GM21529 (cell line): ENCODE data around the gene ASB9.
A peak's percentile ranks its signal among the peaks of the same experiment; 100 is the strongest.
"Not testable (repeated sequence)": the region's sequence is repeated elsewhere in the genome, so short reads cannot be mapped to it uniquely, and the experiment has no call there.

ENCODE experiments used
- ATAC-seq: cut with Tn5 transposase; IDR thresholded peaks from one replicate; pipeline ENCODE4 v1.9.1; 2021; ENCODE audit not compliant: unreplicated experiment

The ASB9 gene, protein sequence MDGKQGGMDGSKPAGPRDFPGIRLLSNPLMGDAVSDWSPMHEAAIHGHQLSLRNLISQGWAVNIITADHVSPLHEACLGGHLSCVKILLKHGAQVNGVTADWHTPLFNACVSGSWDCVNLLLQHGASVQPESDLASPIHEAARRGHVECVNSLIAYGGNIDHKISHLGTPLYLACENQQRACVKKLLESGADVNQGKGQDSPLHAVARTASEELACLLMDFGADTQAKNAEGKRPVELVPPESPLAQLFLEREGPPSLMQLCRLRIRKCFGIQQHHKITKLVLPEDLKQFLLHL

DNA sequence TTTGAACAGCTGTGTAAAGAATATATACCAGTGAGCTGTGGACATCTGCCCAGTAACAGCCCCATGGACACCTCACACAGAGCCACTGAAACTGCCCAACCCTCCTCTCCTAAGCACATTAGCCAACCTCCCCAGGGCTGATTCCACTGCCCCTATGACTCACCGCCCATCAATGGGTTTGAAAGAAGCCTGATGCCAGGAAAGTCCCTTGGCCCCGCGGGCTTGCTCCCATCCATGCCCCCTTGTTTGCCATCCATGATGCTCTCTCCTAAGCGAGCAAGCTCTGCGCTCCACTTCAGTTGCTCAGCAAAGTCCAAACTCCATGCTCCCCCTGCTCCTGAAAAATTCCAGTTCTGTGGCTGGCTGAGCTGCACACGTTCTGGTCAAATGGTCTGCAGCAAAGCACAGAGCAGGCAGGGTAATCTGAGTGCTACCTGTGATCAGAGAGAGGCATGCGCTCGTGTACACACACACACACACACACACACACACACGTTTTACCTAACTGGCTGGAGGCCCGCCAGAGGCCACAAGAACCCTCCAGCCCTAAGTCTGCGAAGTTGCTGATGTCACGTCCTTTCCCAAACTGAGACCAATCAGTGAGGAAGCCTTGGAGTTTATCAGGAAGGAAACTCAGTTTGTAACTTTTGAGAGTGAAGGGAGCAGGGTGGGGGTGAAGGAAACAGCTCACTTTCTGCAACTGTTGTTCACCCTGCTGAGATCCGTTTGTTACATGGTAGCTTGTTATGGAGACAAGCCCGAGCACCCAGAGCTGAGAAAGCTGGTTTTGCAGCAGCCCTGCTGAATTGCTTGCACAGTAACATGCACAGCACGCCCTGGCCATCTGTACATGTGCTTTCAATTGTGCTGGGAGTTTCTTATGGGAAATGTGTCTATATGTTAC is at the start of gene ASB9:
TSS of gene ASB9 (minus strand) at position 466 of the 904 bp plus-strand sequence. CDS start at position 257, 209 bp downstream.
- ATAC-seq, result no peak

DNA sequence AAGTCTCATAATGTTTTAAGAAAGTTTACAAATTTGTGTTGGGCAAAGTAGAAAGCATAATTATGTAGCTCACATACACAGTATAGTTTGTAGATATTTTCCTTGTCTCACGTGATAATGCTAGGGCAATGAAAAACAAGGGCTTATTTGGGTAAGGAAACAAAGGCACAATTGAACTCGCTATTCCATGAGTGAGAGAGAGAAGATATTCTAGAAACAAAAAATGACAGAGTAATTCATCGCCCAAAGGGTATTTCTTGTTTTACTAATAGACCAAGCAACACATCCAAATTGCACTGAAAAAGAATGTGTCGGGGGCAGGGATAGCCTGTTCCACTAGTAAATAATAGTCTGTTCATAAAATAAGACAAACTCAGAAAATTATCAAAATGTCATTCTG is 49.2 kb upstream of the ASB9 start:
- ATAC-seq, result no peak

DNA sequence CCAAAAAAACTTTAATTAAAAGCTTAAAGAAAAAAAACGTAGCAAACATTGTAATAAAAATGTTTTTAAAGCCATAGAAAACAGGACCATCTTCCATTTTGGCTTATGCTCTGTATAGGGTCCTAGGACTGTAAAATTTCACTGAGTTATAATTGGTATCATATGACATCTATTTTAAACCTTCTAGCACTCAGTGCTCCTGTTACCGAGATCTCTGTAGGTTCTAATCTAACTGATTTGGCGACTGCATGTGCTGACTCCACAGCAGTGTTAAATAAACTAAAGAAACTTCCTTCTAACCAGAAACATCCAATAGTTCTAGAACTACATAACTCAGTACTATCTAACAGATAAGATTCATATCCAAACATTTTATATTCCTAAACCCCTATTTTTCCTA is 45.6 kb upstream of the ASB9 start, which contains the start of gene ASB11:
TSS of gene ASB11 (minus strand) at position 132 of the 400 bp plus-strand sequence. CDS start at position 97, 35 bp downstream.
- no peak for ATAC-seq

DNA sequence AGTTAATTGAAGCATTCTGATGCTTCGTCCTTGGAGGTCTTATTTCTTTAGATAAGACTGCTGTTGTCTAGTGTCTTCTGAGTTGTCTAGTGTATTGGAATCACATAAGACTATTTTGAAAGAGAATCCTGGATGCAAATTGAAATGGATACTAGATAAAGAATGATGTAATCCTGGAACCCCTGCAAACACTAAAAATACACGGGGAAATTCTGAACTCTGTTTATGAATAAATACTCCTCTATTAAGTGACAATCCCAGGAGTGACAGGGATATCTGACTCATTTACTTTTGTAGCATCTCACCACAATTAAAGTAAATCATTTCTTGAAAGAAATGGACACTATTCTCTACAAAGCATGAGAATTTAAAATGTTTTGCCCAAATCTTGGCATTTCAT is 44.6 kb upstream of the ASB9 start:
- no peak for ATAC-seq

DNA sequence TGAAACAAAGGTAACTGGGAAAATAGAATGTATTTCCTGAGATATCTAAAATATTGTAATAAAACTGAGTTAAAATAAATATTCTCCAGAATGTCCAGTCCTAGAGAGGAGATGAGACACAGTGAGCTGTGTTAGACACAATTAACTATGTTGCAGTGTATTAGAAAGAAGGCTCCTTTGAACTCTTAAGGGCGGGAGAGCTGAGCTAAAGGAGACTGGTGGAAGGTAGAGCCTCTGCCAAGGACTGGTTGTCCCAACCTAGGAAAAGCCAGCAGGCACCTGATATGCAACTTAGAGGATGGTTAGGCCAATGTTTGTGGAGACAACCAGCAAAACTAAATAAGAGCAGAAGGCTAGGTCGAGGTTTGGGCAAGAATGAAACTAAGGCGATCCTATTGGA is 41.2 kb upstream of the ASB9 start:
- no peak for ATAC-seq

DNA sequence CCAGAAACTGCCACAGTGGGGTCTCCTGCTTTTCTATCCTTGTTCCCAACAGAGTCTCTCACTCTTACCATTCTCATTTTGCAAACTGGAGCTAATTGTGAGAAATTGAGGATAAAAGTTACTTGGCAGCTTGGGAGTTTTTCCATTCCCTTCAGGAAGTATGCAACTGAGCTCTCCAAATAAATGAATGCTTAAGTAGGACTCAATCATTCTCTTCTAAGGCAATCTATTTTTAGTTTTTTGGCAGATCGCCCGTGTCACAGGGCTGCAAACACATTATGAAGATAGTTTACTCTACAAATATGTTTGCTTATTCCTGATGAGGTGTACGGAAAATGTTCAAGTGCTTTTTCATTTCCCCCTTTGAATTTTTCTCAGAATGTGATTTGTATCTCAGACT is 40.2 kb upstream of the ASB9 start:
- no peak for ATAC-seq

DNA sequence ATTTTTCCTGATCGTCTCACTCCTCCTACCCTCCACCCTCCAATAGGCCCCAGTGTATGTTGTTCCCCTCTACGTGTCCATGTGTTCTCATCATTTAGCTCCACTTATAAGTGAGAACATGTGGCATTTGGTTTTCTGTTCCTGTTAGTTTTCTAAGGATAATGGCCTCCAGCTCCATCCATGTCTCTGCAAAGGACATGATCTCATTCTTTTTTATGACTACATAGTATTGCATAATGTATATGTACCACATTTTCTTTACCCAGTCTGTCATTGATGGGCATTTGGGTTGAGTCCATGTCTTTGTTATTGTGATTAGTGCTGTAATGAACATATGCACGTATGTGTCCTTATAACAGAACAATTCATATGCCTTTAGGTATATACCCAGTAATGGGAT is 36.0 kb upstream of the ASB9 start:
- not testable (repeated sequence) for ATAC-seq

DNA sequence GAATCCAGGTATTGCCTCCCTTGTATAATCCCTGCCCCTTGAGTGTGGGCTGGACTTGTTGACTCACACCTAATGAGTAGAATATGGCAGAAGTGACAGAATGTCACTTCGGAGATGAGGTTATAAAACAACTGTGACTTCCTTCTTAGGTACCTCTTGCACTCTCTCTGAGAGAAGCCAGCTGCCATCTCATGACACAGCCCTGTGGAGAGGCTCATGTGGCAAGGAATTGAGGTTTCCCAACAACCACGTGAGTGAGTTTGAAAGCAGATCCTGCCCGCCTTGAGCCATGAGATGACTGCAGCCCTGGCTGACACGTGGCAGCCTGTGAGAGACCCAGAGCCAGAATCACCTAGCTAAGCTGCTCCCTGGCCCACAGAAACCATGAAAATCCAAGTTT is 32.0 kb upstream of the ASB9 start:
- ATAC-seq, result peak; percentile 53

DNA sequence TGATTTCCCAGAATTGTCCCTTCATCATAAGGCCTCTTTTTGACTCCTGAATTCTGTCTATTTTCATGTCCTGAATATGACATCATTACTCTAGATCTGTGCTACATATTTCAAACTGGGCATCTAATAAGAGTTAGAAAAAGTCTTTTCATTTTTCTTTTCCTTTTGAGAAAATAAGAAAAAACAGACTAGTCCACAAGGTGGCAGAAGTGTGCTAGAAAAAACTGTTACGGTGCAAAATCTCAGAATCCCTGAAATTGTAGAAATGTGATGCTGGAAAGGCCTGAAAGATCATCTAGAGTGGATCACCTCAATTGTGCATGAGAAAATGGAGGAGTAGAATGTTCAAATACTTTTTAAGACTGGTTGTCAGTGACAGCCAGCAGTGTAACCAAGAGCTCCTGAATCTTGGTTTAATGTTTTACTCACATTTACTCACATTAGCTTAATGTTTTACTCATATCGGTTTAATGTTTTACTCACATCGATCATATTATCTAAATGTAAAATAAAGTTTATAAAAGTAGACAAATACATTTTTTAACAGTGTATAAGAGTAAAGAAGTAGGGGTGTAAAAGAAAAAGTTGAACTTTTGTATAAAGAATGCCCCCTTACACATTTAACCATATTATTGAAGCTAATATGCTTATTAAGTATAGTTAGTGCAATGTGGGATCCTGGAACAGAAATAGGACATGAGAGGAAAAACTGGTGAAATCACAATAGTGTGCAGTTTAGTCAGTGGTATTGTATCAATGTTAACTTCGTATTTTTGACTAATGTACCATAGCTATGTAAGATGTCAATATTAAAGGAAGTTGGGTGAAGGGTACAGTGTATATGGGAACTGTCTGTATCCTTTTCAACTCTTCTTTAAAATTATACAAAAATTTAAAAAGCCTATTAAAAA is 30.3 kb upstream of the ASB9 start:
- ATAC-seq, result no peak

DNA sequence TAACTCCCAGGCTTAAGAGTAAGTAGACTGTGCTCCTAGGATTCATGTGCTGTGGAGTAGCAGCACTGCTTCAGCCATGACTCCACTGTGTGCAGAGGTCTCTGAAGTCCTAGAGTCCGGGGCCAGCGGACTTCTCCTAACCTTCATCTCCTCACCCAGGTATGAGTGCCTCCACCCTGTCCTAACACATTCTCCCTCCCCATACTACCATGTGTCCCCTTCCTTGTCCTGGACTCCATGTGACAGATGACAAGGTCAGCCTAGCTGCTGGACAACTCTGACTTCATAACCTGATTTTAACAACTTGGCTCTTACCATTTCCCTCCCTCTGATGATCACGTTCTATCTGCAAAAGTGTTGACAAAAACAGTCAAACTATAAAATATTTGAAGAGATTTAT is 28.9 kb upstream of the ASB9 start:
- ATAC-seq, result no peak

DNA sequence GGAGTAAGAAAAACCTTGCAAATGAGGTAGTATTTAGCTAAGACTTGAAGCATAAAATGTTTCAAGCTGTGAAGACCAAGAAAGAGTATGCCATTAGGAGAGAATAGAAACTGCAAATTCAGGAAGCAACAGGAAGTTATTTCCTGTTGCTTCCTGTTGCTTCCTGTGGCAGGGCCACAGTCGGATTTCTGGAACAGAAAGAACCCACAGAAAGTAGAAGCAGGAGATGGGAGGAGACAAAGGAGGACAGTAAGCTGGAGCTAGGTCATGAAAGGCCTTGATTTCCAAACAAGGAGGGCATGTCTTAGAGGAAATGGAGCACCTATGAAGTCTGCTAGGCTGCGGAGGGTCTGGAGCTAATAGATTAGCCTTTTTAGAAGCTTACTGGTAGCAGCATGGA is 28.3 kb upstream of the ASB9 start:
- ATAC-seq, result no peak

DNA sequence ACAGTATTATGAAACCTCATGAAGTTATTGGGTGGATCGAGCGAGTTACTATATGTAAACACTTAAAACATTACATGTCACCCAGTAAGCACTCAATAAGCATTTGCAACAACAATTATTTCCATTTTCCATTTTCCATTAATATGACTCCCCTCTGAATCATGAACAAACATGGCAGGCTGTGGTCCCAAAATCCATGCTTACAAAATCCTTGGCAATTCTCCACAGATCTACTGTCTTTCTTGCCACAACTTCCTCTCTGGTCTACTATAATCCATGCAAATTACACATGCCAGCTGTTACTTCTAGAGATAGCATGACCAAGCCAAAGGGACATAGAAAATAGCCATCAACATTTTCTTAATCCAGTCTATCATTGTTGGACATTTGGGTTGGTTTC is 23.6 kb upstream of the ASB9 start:
- no peak for ATAC-seq

DNA sequence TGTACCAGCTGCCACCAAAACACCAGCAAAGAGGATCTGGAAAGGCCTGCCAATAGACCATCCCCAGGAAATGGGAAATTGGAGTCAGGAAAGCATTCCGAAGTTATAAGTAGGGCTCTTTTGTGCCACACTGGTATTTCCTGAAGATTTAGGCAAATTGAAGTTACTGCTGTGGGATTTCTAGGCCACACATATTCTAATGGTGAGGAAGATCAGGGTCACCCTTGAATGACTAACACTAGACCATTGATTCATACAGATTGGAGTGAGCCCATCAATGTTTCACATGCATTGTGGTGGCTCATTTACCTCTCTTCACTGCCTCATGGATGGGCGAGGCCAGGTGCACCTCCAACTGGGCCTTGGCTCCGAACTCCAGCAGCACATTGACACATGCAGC is 23.0 kb upstream of the ASB9 start:
- ATAC-seq, result no peak

DNA sequence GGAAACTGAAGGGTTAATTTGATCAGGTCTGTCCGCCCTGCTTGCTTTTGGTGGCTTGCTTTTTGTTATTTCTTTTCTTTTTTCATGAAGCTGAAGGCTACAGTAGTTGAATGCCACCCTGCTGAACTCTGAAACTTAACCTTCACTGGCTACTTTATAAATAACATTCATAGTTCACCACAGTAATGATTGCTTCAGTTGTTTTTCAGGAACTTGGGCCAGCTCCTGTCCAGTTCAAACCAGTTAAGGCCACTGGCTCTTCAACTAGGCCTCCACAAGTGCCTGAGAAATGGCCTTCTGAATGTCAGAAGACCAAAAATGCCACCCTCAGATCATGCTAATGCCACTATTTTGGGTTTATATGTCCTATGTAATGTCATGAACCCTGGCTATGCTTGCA is 7.7 kb upstream of the ASB9 start:
- ATAC-seq, result no peak

DNA sequence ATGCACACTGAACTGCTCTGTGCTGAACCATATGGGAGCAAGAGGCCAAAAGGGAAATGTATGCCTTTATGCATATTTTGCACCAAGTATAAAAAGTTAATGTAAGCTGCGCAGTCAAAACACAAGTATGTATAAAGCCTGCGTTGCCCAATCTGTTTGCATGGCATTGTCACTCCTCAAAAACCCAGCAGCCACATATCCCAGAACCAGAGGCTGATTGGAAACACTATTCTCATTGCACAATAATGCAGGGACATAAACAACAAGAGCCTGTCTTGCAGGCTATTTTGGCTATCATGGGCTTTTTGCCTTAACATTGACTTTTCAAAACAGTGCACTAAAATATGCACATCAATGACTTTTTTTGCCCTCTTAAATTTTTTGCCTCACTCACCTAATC is 5.1 kb upstream of the ASB9 start:
- ATAC-seq, result no peak

DNA sequence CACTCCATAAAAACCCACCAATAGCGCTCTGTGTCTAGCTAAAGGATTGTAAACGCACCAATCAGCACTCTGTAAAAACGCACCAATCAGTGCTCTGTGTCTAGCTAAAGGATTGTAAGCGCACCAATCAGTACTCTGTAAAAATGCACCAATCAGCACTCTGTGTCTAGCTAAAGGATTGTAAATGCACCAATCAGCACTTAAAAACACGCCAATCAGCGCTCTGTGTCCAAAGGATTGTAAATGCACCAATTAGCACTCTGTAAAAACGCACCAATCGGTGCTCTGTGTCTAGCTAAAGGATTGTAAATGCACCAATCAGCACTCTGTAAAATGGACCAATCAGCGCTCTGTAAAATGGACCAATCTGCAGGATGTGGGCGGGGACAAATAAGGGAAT is 3.4 kb upstream of the ASB9 start:
- ATAC-seq, result not testable (repeated sequence)

DNA sequence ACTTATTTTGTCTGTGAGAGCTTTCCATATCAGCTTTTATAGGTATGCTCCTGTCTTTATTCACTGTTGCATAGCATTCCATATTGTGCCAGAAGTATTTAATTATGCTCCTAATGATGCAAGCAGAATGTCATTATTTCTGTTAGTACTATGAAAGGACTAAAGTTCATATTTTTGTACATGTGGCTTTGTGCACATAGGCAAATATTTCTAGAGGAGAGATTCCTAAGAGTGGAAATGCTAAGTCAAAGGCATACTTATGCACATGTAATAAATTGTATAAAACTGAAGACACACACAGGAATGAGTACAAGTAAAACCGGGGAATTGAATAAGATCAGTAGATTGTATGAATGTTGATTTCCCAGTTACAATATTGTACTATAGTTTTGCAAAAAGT is 1.9 kb upstream of the ASB9 start:
- no peak for ATAC-seq

DNA sequence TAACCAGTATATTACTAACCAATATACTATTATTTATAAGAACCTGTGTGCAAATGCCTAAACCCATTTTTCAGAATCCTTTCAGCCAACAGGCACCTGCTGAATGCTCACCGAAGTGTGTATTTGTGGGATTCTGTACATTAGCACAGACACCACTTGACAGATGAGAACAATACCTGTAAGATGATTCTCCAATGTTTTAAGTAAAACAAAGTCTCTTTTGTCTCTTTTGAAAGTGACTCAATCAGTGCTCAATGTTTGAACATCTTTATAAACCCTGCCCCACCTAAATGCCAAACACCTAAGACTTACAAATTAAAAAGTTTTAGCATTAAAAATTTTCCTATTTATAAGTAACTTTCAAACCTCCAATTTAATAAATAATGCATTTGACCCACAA is 763 bp downstream of the ASB9 start:
- no peak for ATAC-seq

DNA sequence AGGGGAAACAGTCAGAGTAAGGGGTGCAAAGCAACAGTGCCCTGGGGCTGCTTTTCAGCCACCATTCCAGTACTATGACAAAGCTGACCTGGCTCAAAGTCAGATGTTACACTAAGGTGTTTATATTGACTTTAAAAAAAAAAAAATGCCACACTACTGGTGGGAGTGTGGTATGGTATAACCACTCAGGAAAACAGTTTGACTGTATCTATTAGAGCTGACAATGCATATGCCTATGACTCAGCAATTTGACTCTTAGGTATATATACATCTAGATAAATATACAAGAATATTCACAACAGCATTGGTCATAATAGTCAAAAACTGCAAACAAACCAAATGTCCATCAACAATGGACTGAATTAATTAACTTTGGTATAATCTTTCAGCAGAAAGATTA is 15.0 kb downstream of the ASB9 start:
- no peak for ATAC-seq

DNA sequence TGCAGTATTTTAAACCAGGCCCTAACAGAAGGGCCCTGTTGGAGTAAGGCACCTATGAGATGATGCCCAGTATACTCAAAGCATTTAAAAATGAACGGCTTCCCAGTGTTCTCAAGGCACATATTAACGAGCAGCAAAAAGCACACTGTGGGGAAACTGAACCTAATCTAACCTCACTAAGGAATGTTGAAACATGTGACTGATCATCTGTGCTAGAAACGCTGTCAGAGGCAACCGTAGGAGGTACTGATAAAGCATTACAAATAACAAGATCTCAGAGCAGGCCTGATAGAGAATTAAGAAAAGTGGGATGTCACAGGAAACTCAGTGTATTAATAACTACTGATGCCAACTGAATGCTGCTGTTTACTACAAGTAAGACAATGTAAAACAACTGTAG is 24.0 kb downstream of the ASB9 start:
- ATAC-seq, result no peak

DNA sequence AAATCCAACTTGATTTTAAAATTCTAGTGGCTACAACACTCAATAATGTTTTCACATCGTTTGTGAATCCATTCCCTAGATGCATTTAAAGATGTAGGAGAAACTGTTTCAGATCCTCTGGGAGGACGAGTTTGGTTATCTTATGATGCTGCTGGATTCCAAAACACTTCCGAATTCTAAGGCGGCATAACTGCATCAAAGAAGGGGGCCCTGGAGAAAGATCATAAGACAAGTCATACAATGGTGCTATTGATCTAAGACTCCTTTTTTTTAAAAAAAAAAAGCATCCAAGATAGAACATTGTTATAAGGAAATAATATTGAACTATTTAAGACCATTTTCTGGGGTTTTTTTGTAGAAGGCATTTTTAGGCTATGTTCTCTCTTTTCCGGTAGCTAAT is 25.5 kb downstream of the ASB9 start:
- no peak for ATAC-seq
